ENCODE data around the gene DNAJC13.
"Not testable (repeated sequence)": the region's sequence is repeated elsewhere in the genome, so short reads cannot be mapped to it uniquely, and the experiment has no call there.

Gene DNAJC13

DNA sequence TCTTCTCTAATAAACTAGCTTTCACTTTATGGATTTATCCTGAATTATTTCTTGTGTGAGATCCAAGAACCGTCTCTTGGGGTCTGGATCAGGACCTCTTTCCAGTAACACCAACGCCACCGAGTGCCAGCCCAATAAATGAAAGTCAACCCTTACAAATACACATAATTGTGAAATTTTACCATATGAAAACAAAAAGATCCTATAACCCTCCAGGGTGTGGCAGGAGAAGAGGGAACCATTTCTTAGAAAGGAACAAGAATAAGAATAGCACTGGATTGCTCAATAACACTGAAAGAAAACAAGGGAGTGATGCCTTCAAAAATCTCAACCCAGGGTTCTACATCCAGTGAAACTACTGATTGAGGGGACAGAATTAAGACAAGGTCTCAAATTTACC lies 128.2 kb downstream of the DNAJC13 start:
- no peak for DNase-seq

DNA sequence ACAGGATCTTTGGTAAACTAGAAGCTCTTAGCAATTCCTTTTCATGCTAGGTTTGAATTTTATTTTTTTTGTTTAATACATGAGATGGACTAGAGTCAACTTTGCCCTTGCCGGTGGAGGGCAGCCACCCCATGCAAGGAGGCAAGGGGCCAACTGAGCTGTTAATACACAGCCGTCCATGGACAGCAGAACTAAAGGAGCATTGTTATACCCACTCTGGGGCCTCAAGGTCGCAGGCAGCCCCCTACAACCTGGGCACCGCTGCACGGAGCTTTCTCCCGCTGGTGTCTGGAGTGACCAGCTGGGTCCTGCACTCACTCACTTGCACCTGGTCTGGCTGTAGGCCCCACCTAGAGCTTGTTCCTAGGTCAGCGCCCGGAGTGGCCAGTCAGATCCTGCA lies 131.9 kb downstream of the DNAJC13 start:
- DNase-seq, result no peak

DNA sequence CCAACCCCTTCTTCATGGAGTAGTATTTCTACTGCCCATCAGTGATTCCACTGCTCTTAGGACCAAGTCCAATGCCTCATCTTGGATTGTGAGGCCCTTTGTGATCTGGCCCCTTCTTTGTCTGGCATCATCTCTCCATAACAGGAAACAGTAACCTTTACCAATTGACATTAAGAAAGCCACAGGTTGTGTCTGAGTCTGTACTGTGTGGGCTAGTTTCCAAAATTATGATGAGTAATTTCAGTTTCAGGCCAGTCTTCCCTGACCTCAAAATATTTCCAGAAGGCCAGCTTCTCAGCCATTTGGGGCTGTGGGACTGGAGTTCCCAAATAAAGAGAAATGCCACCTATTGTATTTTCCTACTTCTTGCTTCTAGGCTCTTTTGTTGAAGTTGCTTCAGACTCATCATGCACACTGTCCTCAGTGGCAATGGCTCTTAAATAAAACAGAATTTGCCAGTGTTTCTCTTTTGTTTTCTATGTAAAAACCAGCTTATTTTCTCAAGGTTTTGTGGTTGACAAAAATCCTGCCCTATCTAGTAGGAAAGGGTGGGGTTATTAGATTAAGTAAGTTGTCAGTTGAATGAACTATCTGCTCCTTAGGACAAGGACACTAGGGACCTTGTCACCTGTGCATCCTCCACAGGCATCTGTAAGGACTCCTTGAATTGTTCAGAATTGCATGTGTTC lies 132.7 kb downstream of the DNAJC13 start:
- peak; percentile 2 for DNase-seq

DNA sequence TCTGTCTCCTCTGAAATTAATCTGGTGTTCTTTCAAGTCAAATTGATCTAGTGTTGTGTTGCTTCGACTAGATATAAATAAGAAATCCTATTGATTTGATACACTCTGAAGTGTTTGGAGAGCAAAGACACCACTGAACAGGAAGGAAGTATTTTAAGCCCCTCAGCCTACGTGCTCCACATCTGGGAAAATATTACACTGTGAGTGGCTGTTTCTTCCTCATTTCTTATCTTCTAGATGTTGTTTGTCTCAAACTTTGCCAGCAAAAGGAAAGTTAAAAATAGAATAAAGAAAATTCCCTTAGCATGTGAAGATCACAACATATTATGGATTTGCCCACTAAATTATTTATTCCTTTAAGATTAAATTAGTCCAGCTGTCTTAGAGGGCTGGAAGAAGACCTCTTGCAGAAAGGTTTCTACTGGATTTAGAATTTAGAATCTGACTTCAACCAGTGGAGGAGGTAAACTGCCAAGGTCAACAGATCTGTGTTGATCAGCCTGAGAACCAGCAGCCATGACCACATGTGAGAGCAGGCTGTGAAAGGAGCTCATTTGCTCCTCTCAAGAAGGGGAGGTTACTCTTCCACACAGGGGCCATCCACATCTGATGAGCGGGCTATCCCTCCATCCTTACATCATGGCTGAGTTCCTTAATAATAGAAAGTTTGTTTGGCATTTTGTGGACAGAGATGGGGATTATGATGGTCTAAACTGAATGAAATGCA lies 133.4 kb downstream of the DNAJC13 start:
- peak; percentile 45 for DNase-seq

DNA sequence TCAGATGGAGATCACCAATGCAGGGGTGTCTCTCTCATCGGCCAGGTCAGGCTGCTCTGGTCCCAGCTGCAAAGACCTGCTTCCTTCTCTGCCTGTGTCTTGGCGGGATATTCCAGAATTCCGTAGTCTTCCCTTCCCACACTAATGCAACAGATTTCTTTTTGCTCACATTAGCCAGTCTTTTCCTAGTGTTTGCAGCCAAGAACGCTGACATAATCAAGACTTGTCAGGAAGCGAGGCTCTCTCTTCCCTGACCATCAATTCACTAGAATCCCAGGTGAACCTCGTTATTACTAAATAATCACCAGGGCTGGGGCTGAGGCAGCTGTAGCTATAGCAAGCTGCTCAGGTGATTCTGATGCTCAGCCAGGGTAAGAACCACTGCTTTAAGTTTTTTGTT lies 136.5 kb downstream of the DNAJC13 start:
- no peak for DNase-seq

DNA sequence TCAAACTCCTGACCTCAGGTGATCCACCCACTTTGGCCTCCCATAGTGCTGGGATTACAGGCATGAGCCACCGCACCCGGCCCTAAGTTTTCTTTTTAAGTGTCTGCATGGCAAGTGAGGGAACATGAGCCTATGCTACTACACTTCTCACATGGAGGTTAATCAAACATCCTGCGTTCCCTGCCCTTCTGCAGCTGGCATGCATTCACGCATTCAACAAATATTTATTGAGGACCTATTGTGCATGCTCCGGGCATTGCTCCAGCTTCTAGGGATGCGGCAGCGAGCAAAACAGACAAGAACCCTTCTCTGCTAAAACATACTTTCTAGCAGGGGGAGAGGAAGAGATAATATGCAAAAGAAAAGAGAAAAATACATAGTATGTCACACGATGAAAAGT lies 137.1 kb downstream of the DNAJC13 start:
- DNase-seq, result no peak

DNA sequence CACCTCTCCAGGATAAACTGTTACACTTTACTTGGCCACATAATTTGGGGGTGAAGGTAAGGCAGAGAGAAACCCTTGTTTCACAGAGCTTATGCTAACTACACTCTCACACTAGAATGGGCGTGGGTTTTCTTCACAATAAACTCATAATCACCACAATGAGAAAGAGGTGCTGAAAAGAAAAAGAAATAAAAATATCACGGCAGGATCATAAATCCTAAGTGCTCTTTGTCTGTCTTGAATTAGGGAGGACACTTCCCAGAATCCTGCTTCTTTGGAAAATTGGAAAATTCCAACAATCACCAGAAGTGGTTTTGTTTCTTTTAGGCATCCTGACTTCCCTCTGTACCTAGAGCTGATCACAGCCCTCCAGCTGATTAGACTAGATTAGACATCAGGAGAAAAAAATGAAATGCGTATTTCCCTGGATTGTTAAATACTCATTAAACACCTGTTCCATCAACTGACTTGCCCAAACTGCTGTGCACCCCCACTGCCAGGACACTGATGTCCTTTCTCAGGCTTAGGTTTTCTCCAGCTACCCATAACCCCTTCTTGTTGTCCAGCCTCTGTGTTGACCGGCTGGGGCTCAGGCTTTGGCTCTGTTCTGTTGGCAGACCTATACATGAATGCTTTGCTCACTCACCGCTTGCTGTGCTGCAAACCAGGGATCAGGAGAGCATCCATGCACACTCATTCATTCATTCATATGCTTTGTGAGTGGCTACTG lies 138.2 kb downstream of the DNAJC13 start:
- DNase-seq, result no peak

DNA sequence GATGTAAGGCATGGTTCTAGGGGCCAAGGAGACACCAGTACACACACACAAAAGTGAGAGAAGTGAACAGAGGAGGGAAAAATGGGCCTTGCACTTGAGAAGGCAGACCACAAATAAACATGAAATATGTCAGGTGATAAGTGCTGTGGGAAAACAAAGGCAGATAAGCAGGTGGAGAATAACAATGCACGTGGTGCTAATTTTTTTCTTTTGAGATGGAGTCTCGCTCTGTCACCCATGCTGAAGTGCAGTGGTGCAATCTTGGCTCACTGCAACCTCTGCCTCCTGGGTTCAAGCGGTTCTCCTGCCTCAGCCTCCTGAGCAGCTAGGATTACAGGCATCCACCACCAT lies 138.7 kb downstream of the DNAJC13 start:
- DNase-seq, result not testable (repeated sequence)

DNA sequence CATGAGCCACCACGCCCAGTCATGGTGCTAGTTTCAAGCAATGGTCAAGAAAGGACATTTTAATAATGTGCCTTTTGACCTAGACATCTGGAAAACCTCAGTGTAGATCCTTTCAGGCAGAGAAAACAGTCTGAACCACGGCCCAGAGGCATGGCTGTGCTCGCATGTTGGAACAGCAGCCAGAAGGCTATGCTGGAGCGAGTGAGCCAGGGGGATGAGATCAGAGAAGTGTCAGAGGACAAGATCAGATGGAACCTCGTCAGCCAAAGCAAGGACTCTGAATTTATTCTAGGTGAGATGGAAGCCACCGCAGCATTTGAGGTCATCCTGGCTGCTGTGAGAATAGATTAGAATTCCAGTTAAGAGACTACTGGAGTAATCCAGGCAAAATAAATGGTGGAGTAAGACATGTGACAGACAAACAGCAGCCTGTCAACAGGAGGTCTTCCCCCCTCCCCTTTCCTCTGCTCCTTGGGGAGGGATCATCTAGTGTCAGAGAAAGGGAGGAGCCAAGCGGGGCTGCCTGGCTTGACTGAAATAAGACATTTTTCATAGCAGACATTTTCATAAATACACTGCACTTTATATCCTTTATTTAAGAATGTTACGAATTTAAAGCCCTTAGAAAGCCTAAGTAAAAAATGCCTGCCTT lies 139.3 kb downstream of the DNAJC13 start:
- DNase-seq, result no peak

DNA sequence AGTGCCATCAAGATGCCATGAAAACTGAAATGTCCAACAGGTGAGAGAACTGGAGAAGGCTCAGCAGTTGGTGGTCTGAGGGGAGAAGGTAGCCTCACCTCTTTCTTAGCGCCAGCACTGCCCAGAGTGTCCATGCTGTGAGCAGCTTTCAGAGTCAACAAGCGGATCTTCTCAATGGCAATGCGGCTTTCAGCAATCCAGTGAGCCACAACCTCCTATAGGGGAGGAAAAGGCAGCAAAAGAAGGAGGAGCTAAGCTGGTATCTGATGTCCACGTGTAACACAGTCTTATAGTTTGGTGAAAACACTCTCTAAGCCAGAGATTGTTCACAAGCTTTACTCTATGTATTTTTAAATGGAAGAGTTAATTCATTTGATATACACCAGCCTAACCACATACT lies 143.7 kb downstream of the DNAJC13 start:
- DNase-seq, result no peak

DNA sequence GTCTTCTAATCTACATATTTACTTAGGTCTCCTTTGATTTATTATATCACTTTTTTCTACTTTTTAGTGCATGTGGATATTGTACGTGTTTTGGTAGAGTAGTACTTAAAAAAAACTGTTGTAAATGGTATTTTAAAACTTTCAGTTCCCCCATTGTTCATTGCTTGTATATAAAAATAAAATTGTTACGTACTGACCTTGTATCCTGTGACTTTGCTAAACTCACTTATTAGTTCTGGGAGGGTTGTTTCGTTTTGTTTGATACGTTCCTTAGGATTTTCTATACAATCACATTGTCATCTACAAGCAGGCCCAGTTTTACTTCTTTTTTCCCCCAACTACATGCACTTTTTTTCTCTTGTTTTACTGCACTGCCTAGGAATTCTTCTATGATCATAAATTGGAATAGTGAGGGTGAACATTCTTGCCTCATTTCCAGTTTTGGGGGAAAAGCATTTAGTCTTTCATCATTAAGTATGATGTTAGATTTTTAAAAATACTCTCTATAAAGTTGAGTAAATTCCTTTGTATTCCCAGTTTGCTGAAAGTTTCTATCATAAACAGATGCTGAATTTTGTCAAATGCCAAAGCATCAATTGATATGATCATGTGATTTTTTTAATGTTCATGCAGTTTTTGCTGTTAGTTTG lies 146.2 kb downstream of the DNAJC13 start:
- no peak for DNase-seq

DNA sequence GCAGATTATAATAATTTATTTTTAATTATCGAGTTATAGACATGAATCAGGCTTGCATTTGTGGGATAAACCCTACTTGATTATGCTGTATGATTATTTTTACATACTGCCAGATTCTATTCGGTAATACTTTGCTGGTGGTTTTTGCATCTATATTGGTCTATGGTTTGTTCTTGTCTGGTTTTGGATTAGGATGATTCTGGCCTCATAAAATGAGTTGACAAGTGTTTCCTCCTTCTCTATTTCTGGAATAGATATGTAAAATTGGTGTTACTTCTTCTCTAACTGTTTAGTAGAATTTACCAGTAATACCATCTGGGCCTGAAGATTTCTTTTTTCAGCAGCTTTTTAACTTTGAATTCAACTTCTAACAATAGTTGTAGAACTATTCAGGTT lies 146.8 kb downstream of the DNAJC13 start:
- no peak for DNase-seq

DNA sequence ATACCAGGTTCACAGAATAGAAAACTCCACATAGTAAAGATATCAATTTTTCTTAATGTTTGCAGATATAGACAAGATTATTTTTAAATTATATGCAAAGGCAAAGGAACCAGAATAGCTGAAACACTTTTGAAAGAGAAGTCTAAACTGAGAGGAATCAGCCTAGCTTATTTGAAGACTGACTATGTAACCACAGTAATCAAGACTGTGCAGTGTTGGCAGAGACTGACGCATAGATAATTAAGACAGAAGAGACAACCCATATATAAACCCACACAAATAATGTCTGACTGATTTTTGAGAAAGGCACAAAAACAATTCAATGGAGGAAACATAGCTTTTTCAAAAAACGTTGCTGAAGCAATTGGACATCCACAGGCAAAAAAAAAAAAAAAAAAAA lies 151.1 kb downstream of the DNAJC13 start:
- no peak for DNase-seq

DNA sequence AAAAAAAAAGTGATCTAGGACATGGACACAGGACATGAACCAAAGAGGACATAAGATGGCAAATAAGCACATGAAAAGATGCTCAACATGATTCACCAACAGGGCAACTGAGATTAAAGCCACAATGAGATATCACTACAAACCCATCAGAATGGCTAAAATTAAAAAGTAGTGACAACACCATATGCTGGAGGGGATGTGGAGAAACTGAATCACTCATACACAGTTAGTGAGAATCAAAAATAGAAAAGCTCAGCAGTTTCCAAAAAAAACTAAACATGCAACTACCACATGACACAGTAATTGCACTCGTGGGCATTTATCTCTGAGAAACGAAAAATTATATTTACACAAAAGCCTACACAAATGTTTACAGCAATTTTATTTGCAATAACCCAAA lies 151.9 kb downstream of the DNAJC13 start:
- no peak for DNase-seq

DNA sequence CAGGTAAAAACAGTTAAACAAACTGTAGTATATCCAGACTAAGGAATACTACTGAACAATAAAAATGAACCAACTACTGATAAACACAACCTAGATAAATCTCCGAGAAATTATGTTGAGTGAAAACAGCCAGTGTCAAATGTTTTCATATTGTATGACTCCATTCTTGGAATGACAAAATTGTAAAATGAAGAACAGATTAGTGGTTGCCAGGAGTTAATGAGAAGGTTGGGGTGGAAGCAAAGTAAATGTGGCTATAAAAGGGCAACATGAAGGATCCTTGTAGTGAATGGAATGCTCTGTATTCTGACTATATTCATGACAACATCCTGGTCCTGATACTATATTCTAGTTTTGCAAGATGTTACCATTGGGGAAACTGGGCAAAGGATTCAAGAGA lies 152.3 kb downstream of the DNAJC13 start:
- DNase-seq, result no peak

DNA sequence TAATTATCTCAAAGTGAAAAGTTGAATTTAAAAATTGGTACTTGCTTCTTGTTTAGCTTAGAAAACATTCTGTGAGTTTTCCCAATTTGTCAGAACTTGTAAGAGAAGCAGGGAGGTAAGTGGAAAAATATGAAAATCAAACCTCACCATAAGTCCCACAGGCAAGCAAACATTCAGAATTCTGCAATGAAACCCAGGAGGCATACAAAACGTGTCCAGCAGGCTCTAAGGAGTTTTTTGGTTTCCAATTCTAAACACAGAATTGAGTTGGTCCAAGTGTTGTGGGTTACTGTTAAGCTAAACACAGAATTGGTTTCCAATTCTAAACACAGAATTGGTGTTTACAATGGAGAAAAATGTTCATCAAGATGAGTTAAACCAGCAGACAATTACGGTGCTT lies 152.7 kb downstream of the DNAJC13 start:
- DNase-seq, result no peak

DNA sequence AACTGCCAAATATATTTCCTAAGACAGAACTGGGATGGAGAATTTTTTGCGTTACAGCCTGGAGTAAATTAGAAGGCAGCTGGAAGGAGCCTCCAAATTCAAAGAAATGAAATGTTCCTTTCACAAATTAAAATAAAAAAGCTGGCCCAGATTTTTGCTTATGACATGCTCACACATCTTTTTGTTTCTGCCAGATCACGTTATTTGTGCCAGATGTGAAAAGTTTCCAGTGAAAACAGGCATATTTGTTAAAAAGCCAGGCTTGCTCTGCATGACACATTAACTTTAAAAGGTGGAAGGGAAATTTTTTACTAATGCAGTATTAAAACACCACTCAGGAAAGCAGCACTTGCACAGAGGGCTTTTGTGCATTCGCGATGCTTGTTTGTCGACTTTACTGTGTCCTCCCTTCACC lies 156.5 kb downstream of the DNAJC13 start:
- DNase-seq, result no peak

DNA sequence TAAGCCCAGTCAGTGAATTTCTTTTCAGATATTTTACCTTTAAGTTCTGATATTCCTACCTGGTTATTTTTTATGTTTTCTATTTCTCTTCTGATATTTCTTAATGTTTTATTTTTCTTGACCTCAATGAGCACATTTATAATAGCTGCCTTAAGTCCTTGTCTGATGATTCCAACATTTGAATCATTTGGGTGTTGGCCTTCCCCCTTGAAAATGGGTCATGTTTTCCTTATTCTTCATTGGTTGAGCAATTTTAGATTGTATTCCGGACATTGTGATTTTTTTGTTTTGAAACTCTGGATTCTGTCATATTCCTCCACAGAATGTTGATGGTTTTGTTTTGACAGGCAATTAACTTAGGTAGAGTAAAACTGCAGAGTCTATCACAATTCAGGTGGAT lies 170.1 kb downstream of the DNAJC13 start:
- no peak for DNase-seq

All from GF-D8 (cell line).